Activated CD4-positive, CD25-positive, alpha-beta regulatory T cell treated with anti-CD3 and anti-CD28 coated beads, Interleukin-2, amount 50 U/mL, for 24 hours (primary cell): ENCODE measurements around the gene ENO2.
"Not testable (repeated sequence)": the region's sequence is repeated elsewhere in the genome, so short reads cannot be mapped to it uniquely, and the experiment has no call there.

Experiments
- ATAC-seq, 2 donors: fragments of 150-1000 bp; cut with Tn5 transposase; one replicate each; pipeline ENCODE4 v1.10.0; 2021; ENCODE audit warnings: mild to moderate bottlenecking in 1 of 2, moderate library complexity in 1 of 2

ENO2 gene

GRCh38 chr12:6886206-6886999 lies 28.0 kb upstream of the ENO2 start:
- not testable (repeated sequence) for ATAC-seq

GRCh38 chr12:6887460-6887859 lies 26.9 kb upstream of the ENO2 start:
- ATAC-seq, result no peak

GRCh38 chr12:6888360-6888759 lies 26.0 kb upstream of the ENO2 start:
- no peak for ATAC-seq

- ATAC-seq, result not testable (repeated sequence)
These were observed 25.6 kb upstream of the ENO2 start for GRCh38 chr12:6888794-6889193.

- ATAC-seq, result not testable (repeated sequence)
These were observed 24.4 kb upstream of the ENO2 start for GRCh38 chr12:6889775-6890573.

- ATAC-seq, result peak; percentile 95 to 97
These were observed 23.4 kb upstream of the ENO2 start for GRCh38 chr12:6890789-6891645.

GRCh38 chr12:6891646-6892001 lies 22.8 kb upstream of the ENO2 start:
- ATAC-seq, result peak in 1 of 2 donors; percentile 1

GRCh38 chr12:6892683-6893082 lies 21.7 kb upstream of the ENO2 start:
- not testable (repeated sequence) for ATAC-seq

GRCh38 chr12:6894321-6894720 lies 20.1 kb upstream of the ENO2 start:
- ATAC-seq, result no peak

- no peak for ATAC-seq
These were observed 17.4 kb upstream of the ENO2 start for GRCh38 chr12:6896846-6897435.

- ATAC-seq, result no peak
These were observed 15.0 kb upstream of the ENO2 start for GRCh38 chr12:6899427-6899826.

- no peak for ATAC-seq
These were observed 14.4 kb upstream of the ENO2 start for GRCh38 chr12:6899837-6900519.

GRCh38 chr12:6902448-6902847 lies 11.9 kb upstream of the ENO2 start:
- no peak for ATAC-seq

GRCh38 chr12:6903722-6904121 lies 10.7 kb upstream of the ENO2 start:
- no peak for ATAC-seq

GRCh38 chr12:6904280-6905276 lies 9.8 kb upstream of the ENO2 start, which contains the start of gene LRRC23:
TSS of gene LRRC23 (plus strand) at chr12:6904822. CDS start at chr12:6905634, 812 bp downstream.
- ATAC-seq, result peak; percentile 98 to 99

- no peak for ATAC-seq
These were observed 8.9 kb upstream of the ENO2 start for GRCh38 chr12:6905414-6906040.

GRCh38 chr12:6908141-6908540 lies 6.2 kb upstream of the ENO2 start:
- not testable (repeated sequence) for ATAC-seq

GRCh38 chr12:6909421-6910145 lies 4.8 kb upstream of the ENO2 start:
- ATAC-seq, result no peak

- no peak for ATAC-seq
These were observed 2.0 kb upstream of the ENO2 start for GRCh38 chr12:6912164-6912935.
